Measurements from ENCODE around the gene PTK6.
A peak's percentile ranks its signal among the peaks of the same experiment; 100 is the strongest.

PTK6 gene

GRCh38 chr20:63503524-63503923, 33.7 kb downstream of the PTK6 start:
- no peak for DNase-seq

- no peak for DNase-seq
Measured at GRCh38 chr20:63502671-63503172, 34.5 kb downstream of the PTK6 start.

GRCh38 chr20:63501818-63502670, 35.1 kb downstream of the PTK6 start:
- DNase-seq = no peak

GRCh38 chr20:63500902-63501817, 36.0 kb downstream of the PTK6 start:
- no peak for DNase-seq

GRCh38 chr20:63500151-63500901, 36.9 kb downstream of the PTK6 start:
- no peak for DNase-seq

DNA sequence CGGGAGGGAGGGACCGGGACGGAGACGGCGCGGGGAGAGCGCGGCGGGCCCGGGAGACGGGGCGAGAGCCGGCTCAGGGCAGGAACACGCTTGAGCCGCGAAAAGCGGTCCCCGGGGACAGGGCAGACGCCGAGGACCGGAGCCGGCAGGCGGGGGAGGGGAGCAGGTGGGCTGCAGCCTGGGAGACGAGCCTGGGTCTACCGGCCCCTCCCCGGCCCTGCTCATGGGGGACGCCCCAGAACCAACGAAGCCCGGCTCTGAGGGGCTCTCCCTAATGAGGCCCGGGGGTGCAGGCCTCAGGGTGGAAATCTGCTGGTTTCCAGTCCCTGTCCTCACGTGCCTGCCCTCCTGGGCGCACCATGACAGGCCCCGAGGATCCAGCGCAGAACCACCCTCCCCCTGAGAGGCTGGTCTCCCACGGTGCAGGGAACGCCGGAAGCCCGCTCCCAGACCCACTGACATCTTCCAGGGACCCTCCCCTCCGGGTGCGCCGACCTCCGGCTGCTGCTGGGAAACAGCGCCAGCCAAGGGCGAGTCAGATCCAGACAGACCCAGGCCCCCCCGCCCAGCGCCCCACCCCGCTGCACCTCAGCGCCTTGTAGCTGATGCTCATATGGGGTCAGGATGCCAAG, 37.7 kb downstream of the PTK6 start:
- no peak for DNase-seq

DNA sequence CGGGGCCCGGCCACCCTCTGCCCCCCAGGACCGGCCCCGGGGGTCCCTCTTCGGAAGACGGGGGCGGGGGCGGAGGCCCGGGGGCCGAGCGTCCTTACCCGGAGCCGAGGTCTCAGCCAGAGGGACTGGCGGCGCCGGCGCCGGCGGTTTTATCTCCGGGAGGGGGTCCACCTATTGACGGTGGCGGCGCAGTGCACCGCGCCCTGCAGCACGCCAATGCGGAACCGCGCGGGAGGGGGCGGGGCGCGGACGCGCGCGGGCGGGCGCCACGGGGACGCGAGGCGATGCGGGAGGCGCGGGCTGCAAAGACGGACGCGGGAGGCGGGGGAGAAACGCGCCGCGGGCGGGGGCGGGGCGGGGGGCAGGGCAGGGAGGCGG, 38.2 kb downstream of the PTK6 start, which contains the start of gene EEF1A2:
EEF1A2 (minus strand) TSS at position 124 of the 378 bp plus-strand sequence. CDS start 1,320 bp downstream, outside the sequence.
- peak; percentile 67 for DNase-seq

GRCh38 chr20:63497946-63498935, 38.9 kb downstream of the PTK6 start:
- no peak for DNase-seq

GRCh38 chr20:63497138-63497945, 39.8 kb downstream of the PTK6 start:
- DNase-seq = no peak

- DNase-seq = no peak
Measured at GRCh38 chr20:63496596-63497120, 40.5 kb downstream of the PTK6 start.

DNA sequence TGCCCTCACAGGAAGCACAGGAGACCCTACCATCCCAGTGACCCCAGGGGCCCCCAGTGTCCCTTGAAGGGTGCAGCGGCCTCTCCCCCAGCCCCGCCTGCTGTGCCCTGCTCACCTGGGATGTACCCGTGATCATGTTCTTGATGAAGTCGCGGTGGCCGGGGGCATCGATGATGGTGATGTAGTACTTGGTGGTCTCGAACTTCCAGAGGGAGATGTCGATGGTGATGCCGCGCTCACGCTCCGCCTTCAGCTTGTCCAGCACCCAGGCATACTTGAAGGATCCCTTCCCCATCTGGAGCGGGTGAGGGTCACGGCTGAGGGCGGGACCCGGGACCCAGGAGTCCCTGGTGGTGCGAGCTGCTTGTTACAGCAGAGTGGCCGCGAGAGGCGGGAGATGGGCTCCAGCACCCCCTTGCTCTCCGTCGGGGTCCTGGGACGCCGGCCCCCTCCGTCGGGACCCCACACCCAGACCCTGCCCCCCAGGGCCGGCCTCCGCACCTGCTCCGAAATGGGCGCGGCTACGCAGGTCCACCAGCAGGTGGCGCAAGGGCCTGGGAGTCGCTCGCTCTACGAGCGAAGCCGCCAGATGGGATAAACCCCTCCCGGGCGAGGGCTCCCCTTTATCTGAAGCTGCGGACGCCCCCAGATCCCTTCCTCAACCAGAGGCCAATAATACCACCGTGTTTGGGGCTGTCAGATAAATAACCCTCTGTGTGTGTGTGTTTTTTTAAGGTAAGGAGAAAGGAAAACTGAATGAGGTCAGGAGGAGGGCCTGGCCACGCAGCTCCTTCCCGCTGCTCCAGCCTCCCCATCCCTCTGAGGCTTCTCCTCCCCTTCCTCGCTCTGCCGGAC, 41.2 kb downstream of the PTK6 start:
- DNase-seq = peak; percentile 78

- DNase-seq = no peak
Measured at GRCh38 chr20:63495167-63495720, 41.9 kb downstream of the PTK6 start.

GRCh38 chr20:63494420-63495166, 42.6 kb downstream of the PTK6 start:
- DNase-seq = no peak

DNA sequence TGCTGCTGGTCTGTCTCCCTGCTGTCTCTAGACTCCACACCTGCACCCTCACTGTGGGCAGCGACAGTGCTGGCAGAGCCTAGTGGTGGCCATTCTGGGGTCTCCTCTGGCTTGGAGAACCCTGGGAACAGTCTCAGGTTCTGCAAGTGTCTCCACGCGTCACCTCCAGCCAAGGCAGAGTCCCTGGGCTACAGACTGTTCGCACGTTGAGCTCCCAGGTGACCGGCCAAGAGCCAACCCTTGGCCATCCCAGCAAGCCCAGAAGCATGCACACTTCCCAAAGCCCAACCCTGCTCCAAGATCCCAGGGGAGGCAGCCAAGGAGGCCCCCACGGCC, 43.1 kb downstream of the PTK6 start:
- DNase-seq = no peak

- no peak for DNase-seq
Measured at GRCh38 chr20:63493563-63494020, 43.6 kb downstream of the PTK6 start.

GRCh38 chr20:63492982-63493381, 44.2 kb downstream of the PTK6 start:
- DNase-seq = no peak

DNA sequence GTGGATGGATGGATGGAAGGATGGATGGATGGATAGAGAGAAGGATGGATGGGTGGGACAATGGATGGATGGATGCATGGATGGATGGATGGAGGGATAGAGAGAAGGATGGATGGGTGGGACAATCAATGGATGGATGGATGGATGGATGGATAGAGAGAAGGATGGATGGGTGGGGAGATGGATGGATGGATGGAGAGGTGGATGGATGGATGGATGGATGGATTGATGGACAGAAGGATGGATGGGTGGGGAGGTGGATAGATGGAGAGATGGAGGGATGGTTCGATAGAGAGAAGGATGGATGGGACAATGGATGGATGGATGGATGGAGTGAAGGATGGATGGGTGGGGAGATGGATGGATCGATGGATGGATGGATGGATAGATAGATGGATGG, 44.7 kb downstream of the PTK6 start:
- DNase-seq = no peak

Measured in CD4-positive, alpha-beta T cell treated with Interleukin-12 subunit alpha and Interleukin-12 subunit beta, for 1 hour (primary cell).